D721Med (cell line): ENCODE data around the gene MED12.
"Not testable (repeated sequence)": the region's sequence is repeated elsewhere in the genome, so short reads cannot be mapped to it uniquely, and the experiment has no call there.

Experiments
- DNase-seq: peaks from one replicate; pipeline ENCODE4 v3.0.0; 2011; ENCODE audit warnings: low spot score; ENCODE audit not compliant: insufficient read length
- FAIRE-seq: peaks from 2 replicates; lab custom pipeline; 2011; peaks lifted over from hg19 to GRCh38; lab: Jason Lieb, UNC
- CTCF ChIP-seq: IDR thresholded peaks from 2 replicates; pipeline ENCODE4 v1.5.1; 2012; ENCODE audit warnings: mild to moderate bottlenecking, control low read depth; ENCODE audit not compliant: insufficient read depth; ENCODE audit errors: missing control alignments

Gene MED12

DNA sequence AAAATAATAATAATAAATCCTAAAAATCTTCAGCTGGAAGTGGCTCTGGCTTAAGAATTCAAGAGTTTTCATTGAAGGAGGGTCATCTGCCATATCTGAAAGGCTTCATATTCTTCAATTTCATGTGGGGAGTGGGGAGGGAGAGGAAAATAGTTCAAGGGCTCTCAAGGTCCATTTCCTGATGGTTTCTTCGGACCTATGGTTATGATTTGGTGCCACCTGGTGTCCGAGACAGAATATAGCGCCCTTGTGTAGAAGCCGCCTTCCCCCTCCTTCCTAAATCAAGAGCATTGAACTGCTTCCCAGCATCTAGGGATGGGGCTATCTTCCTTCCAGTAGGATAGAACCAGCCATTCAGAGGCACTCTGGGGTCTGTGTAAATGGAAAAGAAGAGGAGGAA is 60.5 kb downstream of the MED12 start:
- FAIRE-seq: no peak
- no peak for DNase-seq
- peak; percentile 57 for TF ChIP-seq CTCF

DNA sequence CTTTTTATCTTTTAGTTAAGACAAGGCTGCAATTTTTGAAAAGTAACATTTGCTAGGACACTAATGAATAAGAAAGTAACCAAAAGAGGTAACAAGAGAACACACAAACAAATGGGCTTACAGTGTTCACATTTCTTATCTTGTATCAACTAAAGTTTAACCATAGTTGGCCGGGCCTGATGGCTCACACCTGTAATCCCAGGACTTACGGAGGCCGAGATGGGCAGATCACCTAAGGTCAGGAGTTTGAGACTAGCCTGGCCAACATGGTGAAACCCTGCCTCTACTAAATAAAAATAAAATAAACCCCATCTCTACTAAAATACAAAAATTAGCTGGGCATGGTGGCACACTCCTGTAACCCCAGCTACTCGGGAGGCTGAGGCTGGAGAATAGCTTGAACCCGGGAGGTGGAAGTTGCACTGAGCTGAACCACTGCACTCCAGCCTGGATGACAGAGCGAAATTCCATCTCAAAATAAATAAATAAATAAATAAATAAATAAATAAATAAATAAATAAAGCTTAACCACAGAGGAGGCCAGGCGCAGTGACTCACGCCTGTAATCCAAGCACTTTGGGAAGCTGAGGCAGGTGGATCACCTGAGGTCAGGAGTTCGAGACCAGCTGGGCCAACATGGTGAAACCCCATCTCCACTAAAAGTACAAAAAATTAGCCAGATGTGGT is 62.3 kb downstream of the MED12 start:
- not testable (repeated sequence) for FAIRE-seq, DNase-seq

GRCh38 chrX:71181558-71181909 is 63.1 kb downstream of the MED12 start:
- no peak for FAIRE-seq
- no peak for DNase-seq
- no peak for TF ChIP-seq CTCF

GRCh38 chrX:71181910-71182799 is 63.8 kb downstream of the MED12 start:
- FAIRE-seq (no peak), DNase-seq (no peak)

DNA sequence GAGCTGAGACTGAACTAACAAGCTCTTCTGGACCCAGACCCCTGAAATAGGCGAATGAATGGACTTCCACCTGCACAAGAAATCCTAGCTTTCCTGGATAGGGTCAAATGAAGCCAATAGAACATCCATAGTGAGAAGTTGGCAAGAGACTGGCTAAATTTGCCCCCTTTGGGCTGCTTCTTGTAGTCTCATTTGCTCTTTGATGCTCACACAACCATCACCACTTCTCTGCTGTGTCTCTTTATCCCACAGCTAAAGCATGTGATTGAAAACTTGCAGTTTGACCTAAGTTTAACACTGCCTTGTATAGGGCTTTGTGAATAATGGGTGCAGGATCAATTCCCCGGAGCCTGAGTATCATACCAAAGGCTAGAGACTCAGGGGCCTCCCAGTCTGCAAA is 64.5 kb downstream of the MED12 start:
- no peak for TF ChIP-seq CTCF
- no peak for FAIRE-seq
- no peak for DNase-seq

More at GRCh38 chrX:71181910-71182799, 63.8 kb downstream of the MED12 start:
- TF ChIP-seq CTCF: no peak

- no peak for TF ChIP-seq CTCF
- FAIRE-seq (no peak), DNase-seq (no peak)
These were observed 64.9 kb downstream of the MED12 start for GRCh38 chrX:71183341-71183740.

DNA sequence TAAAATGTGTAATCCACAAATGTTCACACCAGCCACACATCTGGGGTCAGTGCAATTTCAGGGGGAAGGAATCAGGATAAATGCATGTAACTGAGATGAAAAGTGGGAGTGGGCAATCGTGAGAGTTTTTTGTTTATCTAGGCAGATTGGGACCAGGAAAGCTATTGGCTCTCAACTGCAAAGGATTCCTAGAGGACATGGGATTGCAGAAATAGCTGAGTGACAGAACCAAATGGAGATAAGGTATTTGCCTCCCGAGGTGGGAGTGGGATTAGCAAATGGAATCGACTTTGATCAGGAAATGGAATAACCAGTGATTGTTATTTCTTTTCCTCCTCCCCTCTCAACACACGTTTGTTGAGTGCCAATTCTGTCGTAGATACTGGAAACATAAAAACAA is 65.7 kb downstream of the MED12 start:
- TF ChIP-seq CTCF: no peak
- FAIRE-seq (no peak), DNase-seq (no peak)
